NCI-H774 (cell line): ENCODE results near the gene PIAS3.
"Not testable (repeated sequence)": the region's sequence is repeated elsewhere in the genome, so short reads cannot be mapped to it uniquely, and the experiment has no call there.

Experiments used
- DNase-seq: peaks from one replicate; lab custom pipeline; 2025; lab: John Stamatoyannopoulos, UW

PIAS3 gene

GRCh38 chr1:145823565-145824498, 35.0 kb downstream of the PIAS3 start, which contains the start of the genes POLR3C and RNF115:
Gene POLR3C (plus strand): TSS chr1:145824200. CDS start chr1:145825777, 1,577 bp downstream.
Gene RNF115 (minus strand): TSS chr1:145824095. CDS start chr1:145823873, 222 bp downstream.
- peak; percentile 93 for DNase-seq

- DNase-seq: not testable (repeated sequence)
These were observed 36.0 kb downstream of the PIAS3 start for GRCh38 chr1:145822779-145823331.

- not testable (repeated sequence) for DNase-seq
These were observed 40.8 kb downstream of the PIAS3 start for GRCh38 chr1:145818095-145818494.

- not testable (repeated sequence) for DNase-seq
These were observed 45.7 kb downstream of the PIAS3 start for GRCh38 chr1:145812977-145813810.

- DNase-seq: no peak
These were observed 52.0 kb downstream of the PIAS3 start for GRCh38 chr1:145806844-145807243.

- DNase-seq: no peak
These were observed 52.5 kb downstream of the PIAS3 start for GRCh38 chr1:145806408-145806807.

GRCh38 chr1:145805057-145805456, 53.8 kb downstream of the PIAS3 start:
- DNase-seq: no peak

GRCh38 chr1:145804235-145805045, 54.4 kb downstream of the PIAS3 start:
- no peak for DNase-seq

GRCh38 chr1:145799806-145800205, 59.1 kb downstream of the PIAS3 start:
- DNase-seq: no peak
